Adrenal gland (tissue), 19 donors: ENCODE measurements around the gene VPS33B. TPM values are rescaled to one million over a fixed set of nuclear protein-coding genes. Genes with fewer than 3 reads are reported as not detected.
A peak's percentile ranks its signal among the peaks of the same experiment; 100 is the strongest.

Experiments used
- DNase-seq, 7 donors: peaks; one replicate each; pipeline ENCODE4 v3.0.0-alpha.2; 2019 to 2020
- H3K27ac ChIP-seq, 5 donors: fragments of 200-600 bp; sonication (generic) in 4 of 5; 1 replicate in 3 of 5; 2 replicates in 2 of 5; pipeline versions ENCODE4 v1.5.1 to v1.8.0; 2016 to 2020; ENCODE audit warnings: mild to moderate bottlenecking in 1 of 5
- H3K27me3 ChIP-seq: fragments of 200-600 bp; 2 replicates; pipeline ENCODE4 v1.8.0; 2021
- H3K36me3 ChIP-seq, 2 donors: fragments of 200-600 bp; replicated peaks in 1 of 2; 1 replicate in 1 of 2; 2 replicates in 1 of 2; pipeline versions ENCODE4 v1.5.1 to v1.8.0; 2018 to 2022
- H3K4me1 ChIP-seq, 2 donors: fragments of 200-600 bp; replicated peaks in 1 of 2; 1 replicate in 1 of 2; 2 replicates in 1 of 2; pipeline versions ENCODE4 v1.5.1 to v1.8.0; 2018 to 2021
- H3K4me3 ChIP-seq, 4 donors: fragments of 200-600 bp; sonication (generic) in 3 of 4; one replicate each; pipeline ENCODE4 v1.5.1; 2016 to 2018
- H3K9me3 ChIP-seq, 3 donors: fragments of 200-600 bp; sonication (generic) in 1 of 3; replicated peaks in 1 of 3; 1 replicate in 2 of 3; 2 replicates in 1 of 3; pipeline versions ENCODE4 v1.5.1 to v1.8.0; 2016 to 2021
- CTCF ChIP-seq, 6 experiments: fragments of 450-650 bp in 4 of 6; fragments of 200-600 bp in 2 of 6; sonication (generic) in 1 of 6; IDR thresholded peaks; 1 replicate in 5 of 6; 2 replicates in 1 of 6; pipeline versions ENCODE4 v1.5.1 to v1.8.0; 2016 to 2021; ENCODE audit warnings: antibody characterized with exemption in 6 of 6, mild to moderate bottlenecking in 2 of 6, moderate library complexity in 1 of 6
- POLR2A ChIP-seq, 2 donors: fragments of 450-650 bp; IDR thresholded peaks; one replicate each; pipeline ENCODE4 v1.6.1; 2017; ENCODE audit warnings: antibody characterized with exemption in 2 of 2, mild to moderate bottlenecking in 2 of 2, moderate library complexity in 1 of 2
- WGBS, 4 donors: extraction: QIAGEN DNeasy Blood & Tissue Kit in 2 of 4; methylation state at CpG; one replicate each; pipeline versions ENCODE4 v1.1.5 to v1.1.7; 2013 to 2017; 5-methylcytosine and 5-hydroxymethylcytosine counted together
- intact Hi-C, 2 donors: fragments of 100-400 bp; cut with DNase I; formaldehyde crosslinking; loops; one replicate each; pipeline versions ENCODE4 v1.14.1 to v1.15.0; 2022 to 2023
- long read RNA-seq, 10 donors: library from polyadenylated mRNA in 3 of 10; unstranded in 2 of 10; stranded (forward) in 1 of 10; transcript quantifications; one replicate each; pipeline ENCODE4 v2.0.0 and lab custom pipeline, GENCODE V29; 2021 to 2026
- polyA plus RNA-seq, 3 donors: library from polyadenylated mRNA; stranded (reverse); fragments of 200-250 nt in 2 of 3; fragments of 350-450 nt in 1 of 3; fragmentation: Illumina TruSeq in 1 of 3; extraction: RNeasy Lipid Tissue Mini Kit (QIAGEN cat#74804) in 1 of 3; gene quantifications; one replicate each; pipeline ENCODE4 v1.2.3, GENCODE V29; 2013 to 2014
- total RNA-seq, 9 donors: library from RNA; depleted of rRNA in 4 of 9; stranded (reverse); fragments of >200 nt in 4 of 9; fragments of 120-200 nt in 1 of 9; fragmentation: NEBNext Ultra II Directional in 1 of 9; extraction: Animal tissue kit (Norgen Biotek cat#: 25700) in 1 of 9; gene quantifications; one replicate each; pipeline versions ENCODE4 v1.1.0 to v1.2.4, GENCODE V29; 2013 to 2023
- donor health status: healthy with polysubstance abuse.
- donor health status: Bipolar disorder and iron deficiency.
- donor health status: DM: yes; HTN: yes; CAD: no.
- donor health status: DM: no; HTN: no; CAD: no.
- donor health status: DM: no; HTN: no; CAD: no.
- donor health status: DM: yes; HTN: yes; CAD: no.

VPS33B gene
- total RNA-seq (10 to 100 TPM in 7 of 9 donors, 1 to 10 TPM in 2; 9.1 to 21.5 (median 14.5) TPM), polyA plus RNA-seq (10 to 100 TPM; 16.1 to 23.8 (median 19.3) TPM)
- long read RNA-seq, donor 1, transcript VPS33B-201 (23 exons, 2,767 nt) = major isoform, 5 of 6 reads
- long read RNA-seq, donor 1, partial matches to known transcripts = 0 of 6 reads
- long read RNA-seq, donor 1, other reads (novel, unspliced or antisense) = 0 of 6 reads
- long read RNA-seq, donor 2, partial matches to known transcripts = 0 of 2 reads
- long read RNA-seq, donor 2, other reads (novel, unspliced or antisense) = 0 of 2 reads
- long read RNA-seq, donor 3, partial matches to known transcripts = 0 of 2 reads
- long read RNA-seq, donor 3, other reads (novel, unspliced or antisense) = 0 of 2 reads
- long read RNA-seq, donor 4, transcript VPS33B-201 (23 exons, 2,767 nt) = major isoform, 9 of 10 reads
- long read RNA-seq, donor 4, partial matches to known transcripts = 1 of 10 reads
- long read RNA-seq, donor 4, other reads (novel, unspliced or antisense) = 0 of 10 reads
- long read RNA-seq, donor 5, transcript VPS33B-201 (23 exons, 2,767 nt) = major isoform, 11 of 23 reads
- long read RNA-seq, donor 5, partial matches to known transcripts = 3 of 23 reads
- long read RNA-seq, donor 5, other reads (novel, unspliced or antisense) = 9 of 23 reads
- long read RNA-seq, donor 6, transcript VPS33B-201 (23 exons, 2,767 nt) = major isoform, 5 of 8 reads
- long read RNA-seq, donor 6, partial matches to known transcripts = 1 of 8 reads
- long read RNA-seq, donor 6, other reads (novel, unspliced or antisense) = 2 of 8 reads
- long read RNA-seq, donor 7 = 0 reads
- long read RNA-seq, donor 8, transcript VPS33B-201 (23 exons, 2,767 nt) = major isoform, 5 of 5 reads
- long read RNA-seq, donor 8, partial matches to known transcripts = 0 of 5 reads
- long read RNA-seq, donor 8, other reads (novel, unspliced or antisense) = 0 of 5 reads
- long read RNA-seq, donor 9, partial matches to known transcripts = 0 of 2 reads
- long read RNA-seq, donor 9, other reads (novel, unspliced or antisense) = 0 of 2 reads
- long read RNA-seq, donor 10, partial matches to known transcripts = 0 of 2 reads
- long read RNA-seq, donor 10, other reads (novel, unspliced or antisense) = 0 of 2 reads

- H3K4me1 ChIP-seq = peaks cover 8 to 21% of the 10 kb centered on the region in 2 donors
- WGBS, 4 donors = 0 to 2% (median 1%) methylated on average over 13 to 48 of the region's 48 CpGs
- H3K27me3 ChIP-seq = no peaks in the 10 kb centered on the region
- H3K9me3 ChIP-seq = no peaks in the 10 kb centered on the region
- intact Hi-C loops = no loop called here
- peak; percentile 78 to 90 (median 85) for DNase-seq
- peak within 1 kb of the TSS; percentile 38 to 74 (median 62) for H3K4me3 ChIP-seq
- peak within 1 kb of the TSS in 4 of 5 donors; percentile 19 to 79 (median 47) for H3K27ac ChIP-seq
- TF ChIP-seq POLR2A (IDR thresholded peaks at IDR 0.05) (no peak), CTCF (IDR thresholded peaks at IDR 0.05) (no peak)
- H3K36me3 ChIP-seq = no peaks in the 10 kb centered on the region
These were observed at the start of gene VPS33B for GRCh38 chr15:91022075-91022831. Gene VPS33B (minus strand): TSS chr15:91022594. CDS start chr15:91022249, 345 bp downstream.

GRCh38 chr15:91072161-91072560 lies 49.8 kb upstream of the VPS33B start:
- no peaks in the 10 kb centered on the region for H3K4me1 ChIP-seq
- no peaks in the 10 kb centered on the region for H3K36me3 ChIP-seq
- intact Hi-C loops = no loop called here
- TF ChIP-seq POLR2A (IDR thresholded peaks at IDR 0.05) = no peak
- no peak for TF ChIP-seq CTCF (IDR thresholded peaks at IDR 0.05)
- 79 to 83% (median 81%) methylated on average over 4 of the region's 4 CpGs for WGBS, 4 donors
- H3K4me3 ChIP-seq = no peak overlapping the region
- DNase-seq = no peak
- H3K27ac ChIP-seq = no peak overlapping the region
- H3K27me3 ChIP-seq = peaks cover 11% of the 10 kb centered on the region
- H3K9me3 ChIP-seq = no peaks in the 10 kb centered on the region

GRCh38 chr15:91070872-91071271 lies 48.5 kb upstream of the VPS33B start:
- Histone ChIP-seq H3K4me1 (no peaks in the 10 kb centered on the region), H3K27me3 (peaks cover 11% of the 10 kb centered on the region), H3K27ac (no peak overlapping the region), H3K4me3 (no peak overlapping the region), H3K36me3 (no peaks in the 10 kb centered on the region), H3K9me3 (no peaks in the 10 kb centered on the region)
- no peak for TF ChIP-seq CTCF (IDR thresholded peaks at IDR 0.05)
- no peak for TF ChIP-seq POLR2A (IDR thresholded peaks at IDR 0.05)
- WGBS, 4 donors = 71 to 83% (median 75%) methylated on average over 8 of the region's 8 CpGs
- intact Hi-C loops = no loop called here
- DNase-seq = no peak
